ENCODE results near the gene SOX12. TPM values are rescaled to one million over a fixed set of nuclear protein-coding genes. Genes with fewer than 3 reads are reported as not detected.
A peak's percentile ranks its signal among the peaks of the same experiment; 100 is the strongest.

SOX12 gene
- total and polyA plus RNA-seq, 4 donors, result 0.67 to 4.2 (median 1.7) TPM

- Histone ChIP-seq H3K36me3 (ENCODE audit: control insufficient read depth in 4 of 4, insufficient read depth in 3 of 4, low read depth in 1 of 4, low read length in 3 of 4) (no peaks in the 10 kb centered on the region), H3K9me3 (ENCODE audit: control insufficient read depth in 4 of 4, low read length in 3 of 4) (no peaks in the 10 kb centered on the region), H3K27ac (ENCODE audit: low read depth in 1 of 2, low read length in 2 of 2) (no peak overlapping the region), H3K4me1 (ENCODE audit: control insufficient read depth in 4 of 4, insufficient read depth in 4 of 4, low read length in 3 of 4) (peaks cover 6 to 26% (median 20%) of the 10 kb centered on the region in 4 donors), H3K9ac (ENCODE audit: low read depth in 1 of 2, low read length in 2 of 2) (no peak overlapping the region), H3K4me3 (ENCODE audit: low read depth in 1 of 3, low read length in 3 of 3) (no peak overlapping the region), H3K27me3 (ENCODE audit: control insufficient read depth in 4 of 4, insufficient read depth in 4 of 4, low read length in 3 of 4) (no peaks in the 10 kb centered on the region)
- 56% methylated on average over 7 of the region's 7 CpGs for WGBS
- no peak for DNase-seq (ENCODE audit: low spot score)
- TF ChIP-seq SP1 (IDR thresholded peaks at IDR 0.05), result peak; percentile 38
- no peak for TF ChIP-seq CTCF (IDR thresholded peaks at IDR 0.05; ENCODE audit: low read depth, low read length, missing input control)
- peak; percentile 31 to 43 for TF ChIP-seq HNF4A (conservative IDR thresholded peaks at IDR 0.05)
- TF ChIP-seq RAD21 (IDR thresholded peaks at IDR 0.05), result peak in 1 of 2 donors; percentile 21
- no peak for TF ChIP-seq JUND (IDR thresholded peaks at IDR 0.05)
- TF ChIP-seq RXRA (IDR thresholded peaks at IDR 0.05), result peak in 1 of 2 donors; percentile 24
Measured at GRCh38 chr20:366041-366718, 40.8 kb downstream of the SOX12 start.

GRCh38 chr20:366719-367485, 41.5 kb downstream of the SOX12 start:
- no peak for DNase-seq (ENCODE audit: low spot score)
- no peak for TF ChIP-seq RAD21 (IDR thresholded peaks at IDR 0.05)
- no peak for TF ChIP-seq GABPA (IDR thresholded peaks at IDR 0.05 in 1 of 2, conservative IDR thresholded peaks at IDR 0.05 in 1 of 2)
- TF ChIP-seq FOXA2 (IDR thresholded peaks at IDR 0.05), result no peak
- TF ChIP-seq CTCF (IDR thresholded peaks at IDR 0.05; ENCODE audit: low read depth, low read length, missing input control), result no peak
- TF ChIP-seq TAF1 (conservative IDR thresholded peaks at IDR 0.05), result no peak
- TF ChIP-seq SP1 (IDR thresholded peaks at IDR 0.05), result no peak
- 88% methylated on average over 13 of the region's 13 CpGs for WGBS
- H3K27me3 ChIP-seq (ENCODE audit: control insufficient read depth in 4 of 4, insufficient read depth in 4 of 4, low read length in 3 of 4), result no peaks in the 10 kb centered on the region
- no peak overlapping the region for H3K9ac ChIP-seq (ENCODE audit: low read depth in 1 of 2, low read length in 2 of 2)
- peaks cover 6 to 32% (median 27%) of the 10 kb centered on the region in 4 donors for H3K4me1 ChIP-seq (ENCODE audit: control insufficient read depth in 4 of 4, insufficient read depth in 4 of 4, low read length in 3 of 4)
- H3K4me3 ChIP-seq (ENCODE audit: low read depth in 1 of 3, low read length in 3 of 3), result no peak overlapping the region
- no peak overlapping the region for H3K27ac ChIP-seq (ENCODE audit: low read depth in 1 of 2, low read length in 2 of 2)
- H3K36me3 ChIP-seq (ENCODE audit: control insufficient read depth in 4 of 4, insufficient read depth in 3 of 4, low read depth in 1 of 4, low read length in 3 of 4), result no peaks in the 10 kb centered on the region
- H3K9me3 ChIP-seq (ENCODE audit: control insufficient read depth in 4 of 4, low read length in 3 of 4), result no peaks in the 10 kb centered on the region

- DNase-seq (ENCODE audit: low spot score), result no peak
- 91% methylated on average over 8 of the region's 8 CpGs for WGBS
- no peak overlapping the region for H3K27ac ChIP-seq (ENCODE audit: low read depth in 1 of 2, low read length in 2 of 2)
- no peaks in the 10 kb centered on the region for H3K36me3 ChIP-seq (ENCODE audit: control insufficient read depth in 4 of 4, insufficient read depth in 3 of 4, low read depth in 1 of 4, low read length in 3 of 4)
- no peak overlapping the region for H3K9ac ChIP-seq (ENCODE audit: low read depth in 1 of 2, low read length in 2 of 2)
- H3K9me3 ChIP-seq (ENCODE audit: control insufficient read depth in 4 of 4, low read length in 3 of 4), result no peaks in the 10 kb centered on the region
- H3K27me3 ChIP-seq (ENCODE audit: control insufficient read depth in 4 of 4, insufficient read depth in 4 of 4, low read length in 3 of 4), result no peaks in the 10 kb centered on the region
- no peak overlapping the region for H3K4me3 ChIP-seq (ENCODE audit: low read depth in 1 of 3, low read length in 3 of 3)
- peaks cover 10 to 33% (median 29%) of the 10 kb centered on the region in 4 donors for H3K4me1 ChIP-seq (ENCODE audit: control insufficient read depth in 4 of 4, insufficient read depth in 4 of 4, low read length in 3 of 4)
- no peak for TF ChIP-seq ZBTB33 (IDR thresholded peaks at IDR 0.05)
- TF ChIP-seq RXRA (IDR thresholded peaks at IDR 0.05), result no peak
- TF ChIP-seq SP1 (IDR thresholded peaks at IDR 0.05), result no peak
Measured at GRCh38 chr20:367486-367887, 42.1 kb downstream of the SOX12 start.

Measured in liver (tissue), 9 donors.